NCI-H1048 (cell line): ENCODE measurements around the gene ADNP2.

Experiments
- DNase-seq: peaks from one replicate; lab custom pipeline; 2025; lab: John Stamatoyannopoulos, UW

Gene ADNP2

DNA sequence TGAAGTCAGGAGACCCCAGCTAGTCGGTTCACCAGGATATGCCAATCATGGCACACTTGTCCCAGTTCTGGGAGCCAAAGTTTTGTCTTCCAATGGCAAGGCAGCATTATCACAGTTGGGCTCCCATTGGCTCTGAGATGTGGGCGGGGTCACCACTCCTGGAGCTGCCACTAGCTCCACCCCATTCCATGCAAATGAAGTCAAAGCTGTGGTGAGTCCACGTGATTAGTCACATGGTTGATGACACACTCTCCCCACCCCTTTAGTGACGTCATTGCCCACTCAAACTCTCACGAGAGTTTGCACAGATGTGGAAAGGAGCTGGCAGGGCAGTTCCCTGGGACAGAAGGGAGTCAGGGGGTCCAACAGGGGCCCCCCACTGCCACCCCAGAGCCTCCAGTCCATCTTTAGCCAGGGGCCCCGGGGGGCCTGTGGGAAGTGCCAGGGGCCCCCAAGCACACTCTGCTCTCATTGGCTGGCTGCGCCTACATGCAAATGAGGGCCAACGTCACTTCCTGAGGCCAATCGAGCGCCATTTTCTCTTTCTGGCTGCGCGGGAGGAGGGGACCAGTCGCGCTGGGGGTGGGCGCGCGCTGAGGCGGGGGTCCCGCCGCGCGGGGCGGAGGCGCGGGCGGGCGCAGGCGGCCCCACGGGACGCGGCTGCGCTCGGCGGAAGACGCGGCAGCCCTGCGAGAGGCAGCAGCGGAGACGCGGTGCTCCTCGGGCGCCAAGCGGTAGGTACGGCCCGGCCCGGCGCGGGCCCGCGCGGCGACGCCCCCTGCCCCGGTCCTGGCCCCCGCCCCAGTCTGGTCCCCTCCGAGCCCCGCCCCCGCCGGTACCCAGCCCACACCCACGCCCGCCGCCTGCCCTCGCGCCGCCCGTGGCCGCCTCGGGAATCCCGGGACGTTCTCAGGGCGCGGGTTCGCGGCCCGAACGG, at the start of gene ADNP2:
Gene ADNP2 (plus strand): TSS at position 524 of the 937 bp plus-strand sequence. CDS start 8,281 bp downstream, outside the sequence.
- peak; percentile 92 for DNase-seq

DNA sequence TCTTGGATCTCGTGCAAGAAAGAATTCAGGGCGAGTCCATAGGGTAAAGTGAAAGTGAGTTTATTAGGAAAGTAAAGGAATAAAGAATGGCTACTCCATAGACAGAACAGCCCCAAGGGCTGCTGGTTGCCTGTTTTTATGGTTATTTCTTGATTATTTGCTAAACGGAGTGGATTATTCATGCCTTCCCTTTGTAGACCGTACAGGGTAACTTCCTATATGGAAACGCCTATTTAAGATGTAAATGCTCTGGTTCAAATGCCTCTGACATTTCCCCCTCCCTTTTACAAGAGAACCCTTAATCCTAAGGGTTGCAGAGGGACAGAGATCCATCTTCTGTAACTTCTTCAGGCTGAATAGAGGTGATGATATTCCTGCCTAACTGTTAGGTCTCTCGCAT, 49.1 kb upstream of the ADNP2 start:
- no peak for DNase-seq

DNA sequence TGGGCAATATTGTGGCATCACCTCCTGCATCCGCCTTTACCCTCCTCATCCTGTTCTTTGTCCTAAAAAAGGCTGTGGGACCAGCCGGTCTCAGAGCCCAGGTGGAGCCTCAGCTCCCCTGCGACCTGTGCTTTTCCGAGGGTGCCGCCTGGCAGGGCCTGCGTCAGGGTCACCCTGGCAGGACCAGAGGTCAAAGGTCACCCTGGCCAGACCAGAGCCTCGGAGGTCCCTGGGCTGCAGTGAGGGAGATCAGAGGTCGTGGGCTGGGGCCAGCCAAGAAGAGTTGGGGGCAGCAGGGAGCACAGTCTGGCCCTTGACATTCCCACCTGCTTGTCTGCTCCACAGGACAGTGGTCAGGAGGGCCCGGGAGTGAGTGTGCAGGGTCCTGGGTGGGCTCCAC, 43.4 kb upstream of the ADNP2 start:
- no peak for DNase-seq

GRCh38 chr18:80067321-80067720, 41.7 kb upstream of the ADNP2 start:
- DNase-seq, result no peak

- DNase-seq, result no peak
These were observed 41.2 kb upstream of the ADNP2 start for GRCh38 chr18:80067897-80068296.

- DNase-seq, result no peak
These were observed 40.3 kb upstream of the ADNP2 start for GRCh38 chr18:80068571-80069272.

DNA sequence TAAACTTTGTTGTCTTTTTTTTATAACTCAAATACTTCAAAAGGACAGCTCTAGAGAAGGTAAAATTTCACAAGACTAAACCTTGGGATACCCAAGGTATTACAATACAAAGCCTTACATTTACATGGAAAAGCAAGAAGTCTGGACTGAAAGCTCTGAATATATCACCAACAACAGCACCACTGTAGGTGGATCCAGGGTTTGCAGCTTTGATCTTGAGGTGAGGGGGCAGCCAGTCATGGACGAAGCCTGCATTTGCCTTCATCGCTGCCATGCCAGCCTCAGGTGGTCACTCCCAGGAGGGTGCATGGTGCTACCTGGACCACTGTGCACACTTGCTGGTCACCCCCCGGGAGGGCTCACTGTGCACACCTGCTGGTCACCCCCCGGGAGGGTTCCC, 38.2 kb upstream of the ADNP2 start:
- DNase-seq, result no peak

DNA sequence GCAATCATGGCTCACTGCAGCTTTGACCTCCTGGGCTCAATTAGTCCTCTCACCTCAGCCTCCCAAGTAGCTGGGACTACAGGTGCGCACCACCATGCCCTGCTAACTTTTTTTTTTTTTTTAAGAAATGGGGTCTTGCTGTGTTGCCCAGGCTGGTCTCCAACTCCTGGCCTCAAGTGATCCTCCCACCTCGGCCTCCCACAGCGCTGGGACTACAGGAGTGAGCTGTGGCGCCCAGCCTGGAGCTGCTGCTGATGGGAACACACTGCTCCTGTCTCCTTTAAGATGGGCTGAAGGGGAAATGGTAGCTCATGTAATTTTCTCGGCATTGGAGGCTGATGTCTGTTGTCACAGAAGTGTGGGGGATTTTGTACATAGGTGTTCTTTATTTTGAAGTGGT, 34.9 kb upstream of the ADNP2 start:
- DNase-seq, result no peak

DNA sequence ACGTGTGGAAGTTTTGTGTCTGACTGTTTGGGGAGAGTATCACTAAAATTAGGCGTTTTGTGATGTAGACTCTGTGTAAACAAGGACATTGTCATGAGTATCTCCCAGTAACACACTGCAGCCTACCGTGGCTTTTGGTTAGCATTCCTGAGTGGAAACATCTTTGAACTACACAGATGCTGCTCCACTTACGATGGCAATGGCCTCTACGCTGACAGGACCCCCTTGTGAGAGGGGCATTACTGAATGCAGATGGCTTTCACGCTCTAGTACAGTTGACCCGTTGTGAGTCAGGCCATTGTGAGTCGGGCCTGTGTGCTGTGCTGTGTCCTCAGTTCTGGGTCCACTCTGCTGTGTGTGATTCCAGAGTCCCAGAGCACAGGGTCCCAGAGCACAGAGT, 34.4 kb upstream of the ADNP2 start:
- no peak for DNase-seq

DNA sequence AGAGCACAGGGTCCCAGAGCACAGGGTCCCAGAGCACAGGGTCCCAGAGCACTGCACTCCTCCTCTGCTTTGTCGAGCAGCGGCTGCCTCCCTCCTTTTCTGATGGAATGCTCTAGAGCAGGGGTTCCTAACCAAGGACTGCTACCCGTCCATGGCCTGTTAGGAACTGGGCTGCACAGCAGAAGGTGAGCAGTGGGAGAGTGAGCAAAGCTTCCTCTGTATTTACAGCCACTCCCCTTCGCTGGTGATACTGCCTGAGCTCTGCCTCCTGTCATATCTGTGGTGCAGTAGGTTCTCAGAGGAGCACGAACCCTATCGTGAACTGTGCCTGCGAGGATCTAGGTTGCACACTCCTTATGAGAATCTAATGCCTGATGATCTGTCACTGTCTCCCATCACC, 33.1 kb upstream of the ADNP2 start:
- no peak for DNase-seq

- no peak for DNase-seq
These were observed 32.7 kb upstream of the ADNP2 start for GRCh38 chr18:80076379-80076778.

GRCh38 chr18:80077873-80078272, 31.2 kb upstream of the ADNP2 start:
- DNase-seq, result no peak

DNA sequence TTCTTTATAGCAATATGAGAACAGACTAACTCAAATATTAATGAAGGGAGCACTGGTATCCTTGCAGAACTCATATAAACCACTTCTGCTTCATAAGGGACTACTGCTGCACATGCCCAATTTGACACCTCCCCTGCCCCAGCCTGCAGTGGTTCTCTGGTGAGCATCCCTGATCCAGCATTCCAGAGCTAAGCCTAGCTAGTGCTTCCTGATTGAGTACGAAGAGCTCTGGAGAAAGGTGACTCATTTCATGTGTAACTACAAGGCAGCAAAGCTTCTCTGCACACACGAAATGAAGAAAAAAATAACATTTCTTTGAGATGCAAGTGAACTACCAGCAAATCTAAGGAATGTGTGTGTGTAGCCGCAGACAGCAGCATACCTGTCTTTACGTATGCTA, 22.8 kb upstream of the ADNP2 start:
- DNase-seq, result no peak

DNA sequence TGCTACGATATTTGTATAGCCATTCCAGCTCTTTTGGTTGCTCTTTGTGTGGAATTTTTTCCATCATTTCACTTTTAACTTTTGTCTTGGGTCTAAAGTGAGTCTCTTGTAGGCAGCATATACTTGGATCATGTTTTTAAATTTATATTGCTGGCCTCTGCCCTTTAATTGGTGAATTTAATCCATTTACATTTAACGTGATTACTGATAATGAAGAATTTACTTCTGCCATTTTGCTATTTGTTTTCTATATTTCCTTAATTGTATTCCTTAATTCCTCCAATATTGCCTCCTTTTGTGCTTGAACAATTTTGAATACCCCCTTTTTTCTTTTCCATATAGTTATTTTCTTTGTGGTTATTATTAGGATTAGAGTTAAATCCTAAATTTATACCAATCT, 21.0 kb upstream of the ADNP2 start:
- no peak for DNase-seq

- DNase-seq, result no peak
These were observed 20.2 kb upstream of the ADNP2 start for GRCh38 chr18:80088823-80089222.

- no peak for DNase-seq
These were observed 13.6 kb upstream of the ADNP2 start for GRCh38 chr18:80095414-80095813.

DNA sequence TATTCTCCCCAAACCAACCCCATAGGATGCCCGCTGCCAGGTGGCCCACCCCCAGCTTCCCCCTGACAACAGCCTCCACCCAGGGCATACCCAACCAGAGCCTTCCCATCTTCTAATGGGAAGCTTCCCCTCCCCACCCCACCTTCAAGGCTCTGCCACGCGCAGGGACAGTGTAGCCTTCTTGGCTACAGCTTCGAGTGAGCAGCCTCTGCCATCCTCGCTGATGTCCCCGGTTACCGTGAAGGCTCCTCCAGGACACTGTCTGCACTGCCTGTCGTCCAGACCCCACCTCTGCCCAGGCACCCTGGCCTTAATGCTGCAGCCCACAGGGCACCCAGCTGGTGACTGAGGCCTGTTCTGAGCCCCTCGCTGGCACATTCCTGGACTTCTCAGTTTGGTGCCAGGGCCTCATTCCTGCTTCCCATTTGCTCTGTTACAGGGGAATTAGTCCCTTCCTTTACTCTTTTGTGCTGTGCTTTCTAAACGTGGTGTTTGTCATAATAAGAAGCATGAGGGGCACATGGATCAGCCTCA, 13.0 kb upstream of the ADNP2 start:
- DNase-seq, result no peak

DNA sequence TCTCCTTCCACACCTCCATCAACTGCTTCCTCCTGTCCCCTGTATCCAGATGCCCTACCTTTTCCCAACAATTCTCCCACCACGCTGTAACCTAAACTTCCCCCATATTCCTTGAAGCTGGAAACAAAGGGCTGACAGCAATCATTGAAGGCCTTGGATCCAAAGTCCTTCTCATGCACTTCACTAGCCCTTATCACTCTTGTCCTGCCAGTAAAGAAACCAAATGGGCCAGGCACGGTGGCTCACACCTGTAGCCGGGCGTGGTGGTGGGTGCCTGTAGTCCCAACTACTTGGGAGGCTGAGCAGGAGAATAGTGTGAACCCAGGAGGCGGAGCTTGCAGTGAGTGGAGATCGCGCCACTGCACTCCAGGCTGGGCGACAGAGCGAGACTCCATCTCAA, 11.9 kb upstream of the ADNP2 start:
- DNase-seq, result no peak

GRCh38 chr18:80103231-80103630, 5.8 kb upstream of the ADNP2 start:
- DNase-seq, result no peak

GRCh38 chr18:80104364-80104779, 4.7 kb upstream of the ADNP2 start:
- DNase-seq, result no peak

DNA sequence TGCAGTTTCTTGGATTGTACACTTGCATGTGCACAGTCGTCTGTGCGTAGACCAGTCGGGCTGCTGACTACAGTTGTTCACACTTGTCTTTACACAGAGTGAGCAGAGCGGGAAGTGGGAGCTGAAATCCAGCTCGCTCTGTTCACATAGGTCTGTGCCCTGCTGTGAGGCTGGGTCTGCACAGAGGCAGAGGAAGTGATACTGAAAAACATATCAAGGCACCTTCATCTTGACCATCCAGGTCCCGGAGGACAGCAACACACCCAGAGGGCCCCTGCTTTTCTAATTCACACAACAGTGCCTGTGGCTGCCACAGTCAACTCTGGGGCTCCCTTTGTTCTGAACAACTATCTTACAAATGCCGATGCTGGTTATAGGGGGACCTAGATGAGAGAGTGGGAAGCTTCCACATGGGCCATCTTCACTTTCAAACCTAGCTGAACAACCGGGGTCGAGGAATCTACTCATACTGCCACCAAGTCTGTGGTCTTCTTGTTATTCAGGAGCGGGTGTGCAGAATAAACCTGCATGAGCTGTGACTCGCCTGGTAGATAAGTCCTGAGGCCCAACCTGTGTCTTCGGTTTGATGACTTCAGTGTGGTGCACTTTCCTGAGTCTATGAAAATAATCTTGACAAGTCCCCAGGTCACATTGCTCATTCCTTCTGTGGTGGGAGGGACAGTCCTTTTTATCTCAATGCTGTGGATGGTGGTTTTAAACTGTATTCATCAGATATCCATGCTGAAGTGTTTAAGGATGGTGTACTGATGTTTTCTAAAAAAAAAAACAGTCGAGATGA, 3.5 kb upstream of the ADNP2 start:
- DNase-seq, result no peak

DNA sequence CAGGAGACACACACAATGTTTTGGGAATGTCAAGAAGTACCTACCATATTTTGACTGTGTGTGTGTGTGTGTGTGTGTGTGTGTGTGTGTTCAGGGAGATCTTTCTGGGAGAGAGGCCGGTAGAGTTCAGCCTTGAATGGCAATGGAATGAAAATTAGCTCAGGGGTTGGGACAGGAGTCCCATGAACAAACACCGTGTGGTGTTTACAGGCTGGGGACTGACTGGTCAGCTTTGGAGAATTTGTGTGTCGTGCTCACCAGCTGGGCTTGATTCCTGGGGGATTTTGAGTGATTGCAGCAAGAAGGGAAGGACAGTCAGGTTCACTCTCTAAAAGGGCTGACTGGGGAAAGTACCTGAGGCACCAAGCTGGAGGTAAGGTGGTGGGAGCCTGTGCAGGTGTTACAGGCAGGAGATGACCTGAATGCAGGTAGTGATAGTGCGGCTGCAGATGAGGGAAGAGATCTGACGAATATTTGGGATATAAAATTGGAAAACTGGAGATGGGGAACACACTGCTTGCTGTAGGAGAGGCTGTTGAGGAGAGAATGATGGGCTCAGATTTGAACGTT, 2.5 kb upstream of the ADNP2 start:
- DNase-seq, result no peak
